ENCODE results near the gene OR7D4. TPM values are rescaled to one million over a fixed set of nuclear protein-coding genes. Genes with fewer than 3 reads are reported as not detected.
"Not testable (repeated sequence)": the region's sequence is repeated elsewhere in the genome, so short reads cannot be mapped to it uniquely, and the experiment has no call there.

Gene OR7D4
- total RNA-seq, result not detected

- POLR2A ChIA-PET, result no interaction called here
- CTCF ChIA-PET, result no interaction called here
Measured at GRCh38 chr19:9219489-9219888, at the start of gene OR7D4. TSS of gene OR7D4 (minus strand) at chr19:9219589. CDS start at chr19:9214837, 4,752 bp downstream.

DNA sequence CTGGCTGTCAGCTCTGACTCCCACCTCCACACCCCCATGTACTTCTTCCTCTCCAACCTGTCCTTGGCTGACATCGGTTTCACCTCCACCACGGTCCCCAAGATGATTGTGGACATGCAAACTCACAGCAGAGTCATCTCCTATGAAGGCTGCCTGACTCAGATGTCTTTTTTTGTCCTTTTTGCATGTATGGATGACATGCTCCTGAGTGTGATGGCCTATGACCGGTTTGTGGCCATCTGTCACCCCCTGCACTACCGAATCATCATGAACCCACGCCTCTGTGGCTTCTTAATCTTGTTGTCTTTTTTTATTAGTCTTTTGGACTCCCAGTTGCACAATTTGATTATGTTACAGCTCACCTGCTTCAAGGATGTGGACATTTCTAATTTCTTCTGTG, 31.8 kb upstream of the OR7D4 start:
- CTCF ChIA-PET, result no interaction called here
- DNase-seq (no peak), ATAC-seq (no peak)
- Mint-ChIP-seq H3K27me3 (peaks cover 6% of the 10 kb centered on the region), H3K4me1 (ENCODE audit: low read depth) (no peaks in the 10 kb centered on the region), H3K27ac (no peak overlapping the region), H3K36me3 (ENCODE audit: low read depth) (no peaks in the 10 kb centered on the region), H3K4me3 (no peak overlapping the region), H3K9me3 (no peaks in the 10 kb centered on the region)
- TF ChIP-seq CTCF (IDR thresholded peaks at IDR 0.05), result no peak
- intact Hi-C loops (cut with micrococcal nuclease), result no loop called here
- POLR2A ChIA-PET, result no interaction called here

More at GRCh38 chr19:9219489-9219888, at the start of gene OR7D4:
- Mint-ChIP-seq H3K27ac (no peak within 1 kb of the TSS), H3K9me3 (no peaks in the 10 kb centered on the region), H3K4me1 (ENCODE audit: low read depth) (no peaks in the 10 kb centered on the region), H3K4me3 (no peak within 1 kb of the TSS), H3K36me3 (ENCODE audit: low read depth) (no peaks in the 10 kb centered on the region), H3K27me3 (peaks cover 6% of the 10 kb centered on the region)
- no peak for TF ChIP-seq CTCF (IDR thresholded peaks at IDR 0.05)
- intact Hi-C loops (cut with micrococcal nuclease), result no loop called here
- DNase-seq (no peak), ATAC-seq (no peak)

- no peak for TF ChIP-seq CTCF (IDR thresholded peaks at IDR 0.05)
- Mint-ChIP-seq H3K4me1 (ENCODE audit: low read depth) (no peaks in the 10 kb centered on the region), H3K4me3 (no peak within 1 kb of the TSS), H3K27ac (no peak within 1 kb of the TSS), H3K27me3 (peaks cover 6% of the 10 kb centered on the region), H3K36me3 (ENCODE audit: low read depth) (no peaks in the 10 kb centered on the region), H3K9me3 (no peaks in the 10 kb centered on the region)
- no peak for ATAC-seq
- intact Hi-C loops (cut with micrococcal nuclease), result no loop called here
- no peak for DNase-seq
- POLR2A ChIA-PET, result no interaction called here
- CTCF ChIA-PET, result no interaction called here
Measured at GRCh38 chr19:9250630-9251029, 31.2 kb upstream of the OR7D4 start, which contains the start of gene OR7E24. TSS of gene OR7E24 (plus strand) at chr19:9250930. CDS start at chr19:9251044, 114 bp downstream.

DNA sequence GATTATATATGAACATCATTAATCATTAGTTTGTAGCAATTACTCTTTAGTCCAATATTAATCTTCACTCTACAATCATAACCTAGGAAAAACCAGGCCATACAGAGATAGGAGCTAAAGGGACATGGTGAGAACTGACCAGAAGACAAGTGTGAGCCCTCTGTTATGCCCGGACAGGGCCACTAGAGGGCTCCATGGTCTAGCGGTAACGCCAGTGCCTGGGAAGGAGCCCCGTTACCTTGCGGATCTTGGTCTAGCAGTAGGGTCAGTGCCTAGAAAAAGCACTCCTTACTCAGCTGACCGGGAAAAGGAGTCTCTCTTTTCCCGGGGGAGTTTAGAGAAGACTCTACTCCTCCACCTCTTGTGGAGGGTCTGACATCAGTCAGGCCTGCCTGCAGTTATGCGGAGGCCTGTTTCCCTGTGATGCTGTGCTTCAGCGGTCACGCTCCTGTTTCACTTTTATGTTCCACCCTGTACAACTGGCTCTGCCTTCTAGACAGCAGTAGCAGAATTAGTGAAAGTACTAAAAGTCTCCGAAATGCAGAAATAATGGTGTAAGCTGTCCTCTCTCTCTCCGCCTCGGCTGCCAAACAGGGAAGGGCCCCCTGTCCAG, 13.8 kb downstream of the OR7D4 start:
- Mint-ChIP-seq H3K9me3 (no peaks in the 10 kb centered on the region), H3K27me3 (peaks cover 7% of the 10 kb centered on the region), H3K4me1 (ENCODE audit: low read depth) (no peaks in the 10 kb centered on the region), H3K27ac (no peak overlapping the region), H3K36me3 (ENCODE audit: low read depth) (no peaks in the 10 kb centered on the region), H3K4me3 (peak overlapping the region; percentile 26)
- intact Hi-C loops (cut with micrococcal nuclease), result loop anchor here (10.0 kb wide), 1 partner anchor 229 kb away; the partner anchor contains the start of gene ZNF266
- DNase-seq (peak; percentile 77), ATAC-seq (peak; percentile 82)
- POLR2A ChIA-PET, result interaction anchor here (0.7 kb wide), 1 partner anchor 65 kb away, joined by 3 read pairs; no protein-coding TSS in a partner anchor
- peak; percentile 96 for TF ChIP-seq CTCF (IDR thresholded peaks at IDR 0.05)
- CTCF ChIA-PET, result interaction anchor here (0.5 to 3.2 kb wide), 23 partner anchors 9 to 514 kb away, joined by 3 to 9 read pairs (median 4); partner anchors contain the start of gene ZNF266

- POLR2A ChIA-PET; H3K4me1 Mint-ChIP-seq (ENCODE audit: low read depth); ATAC-seq; H3K9me3 Mint-ChIP-seq; H3K36me3 Mint-ChIP-seq (ENCODE audit: low read depth); intact Hi-C loops (cut with micrococcal nuclease); CTCF ChIA-PET; DNase-seq; H3K4me3 Mint-ChIP-seq; H3K27ac Mint-ChIP-seq: not testable (repeated sequence)
- H3K27me3 Mint-ChIP-seq, result peaks cover 16% of the 10 kb centered on the region
Measured at GRCh38 chr19:9198044-9198443, 21.3 kb downstream of the OR7D4 start.

Data from activated CD8-positive, alpha-beta T cell treated with anti-CD3 and anti-CD28 coated beads for 36 hours (primary cell).